Stimulated activated CD8-positive, alpha-beta memory T cell treated with anti-CD3 and anti-CD28 coated beads, Interleukin-15, amount 100 ng/mL, for 24 hours (primary cell): ENCODE data around the gene SPDYC.

ENCODE experiments used
- DNase-seq: peaks from one replicate; pipeline ENCODE4 v3.0.0-alpha.2; 2020; ENCODE audit warnings: low read depth

The SPDYC gene

GRCh38 chr11:65206901-65207300, 36.9 kb downstream of the SPDYC start:
- no peak for DNase-seq

GRCh38 chr11:65207918-65208784, 38.1 kb downstream of the SPDYC start:
- DNase-seq: no peak

- no peak for DNase-seq
These were observed 39.0 kb downstream of the SPDYC start for GRCh38 chr11:65208785-65209710.

- no peak for DNase-seq
These were observed 39.8 kb downstream of the SPDYC start for GRCh38 chr11:65209711-65210360.

DNA sequence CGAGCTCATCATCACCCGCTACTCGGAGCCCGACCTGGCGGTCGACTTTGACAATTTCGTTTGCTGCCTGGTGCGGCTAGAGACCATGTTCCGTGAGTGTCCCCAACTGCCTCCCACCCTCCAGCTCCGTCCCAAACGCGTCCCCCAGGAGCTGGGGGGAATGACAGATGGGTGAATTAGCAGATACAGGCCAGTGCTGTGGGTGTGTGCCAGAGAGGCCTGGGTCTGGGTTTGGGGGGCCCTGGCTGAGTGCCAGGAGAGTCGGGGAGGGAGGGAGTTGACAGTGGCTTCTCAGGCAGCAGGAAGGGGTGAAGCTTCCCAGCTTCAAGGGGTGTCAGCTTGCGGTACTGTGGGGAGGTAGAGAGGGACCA, 40.3 kb downstream of the SPDYC start:
- no peak for DNase-seq

DNA sequence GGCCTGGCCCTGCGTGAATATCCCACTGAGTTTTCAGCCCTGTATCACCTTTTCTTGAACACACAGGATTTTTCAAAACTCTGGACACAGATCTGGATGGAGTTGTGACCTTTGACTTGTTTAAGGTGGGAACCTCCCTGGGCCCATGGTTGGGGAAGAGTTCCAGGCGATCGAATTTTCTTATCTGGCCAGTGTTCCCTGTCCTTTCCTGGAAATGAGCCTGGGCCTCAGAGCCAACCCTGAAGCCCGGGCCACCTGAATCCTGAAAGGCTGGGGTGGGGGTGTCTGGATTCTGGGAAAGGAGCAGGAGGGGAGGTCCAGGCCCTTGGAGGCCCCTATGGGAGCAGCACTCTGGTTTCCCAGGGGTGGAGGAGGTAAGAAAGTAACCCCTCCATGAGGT, 40.7 kb downstream of the SPDYC start:
- no peak for DNase-seq

- no peak for DNase-seq
These were observed 41.5 kb downstream of the SPDYC start for GRCh38 chr11:65211293-65212105.

GRCh38 chr11:65212226-65212801, 42.3 kb downstream of the SPDYC start:
- DNase-seq: no peak

DNA sequence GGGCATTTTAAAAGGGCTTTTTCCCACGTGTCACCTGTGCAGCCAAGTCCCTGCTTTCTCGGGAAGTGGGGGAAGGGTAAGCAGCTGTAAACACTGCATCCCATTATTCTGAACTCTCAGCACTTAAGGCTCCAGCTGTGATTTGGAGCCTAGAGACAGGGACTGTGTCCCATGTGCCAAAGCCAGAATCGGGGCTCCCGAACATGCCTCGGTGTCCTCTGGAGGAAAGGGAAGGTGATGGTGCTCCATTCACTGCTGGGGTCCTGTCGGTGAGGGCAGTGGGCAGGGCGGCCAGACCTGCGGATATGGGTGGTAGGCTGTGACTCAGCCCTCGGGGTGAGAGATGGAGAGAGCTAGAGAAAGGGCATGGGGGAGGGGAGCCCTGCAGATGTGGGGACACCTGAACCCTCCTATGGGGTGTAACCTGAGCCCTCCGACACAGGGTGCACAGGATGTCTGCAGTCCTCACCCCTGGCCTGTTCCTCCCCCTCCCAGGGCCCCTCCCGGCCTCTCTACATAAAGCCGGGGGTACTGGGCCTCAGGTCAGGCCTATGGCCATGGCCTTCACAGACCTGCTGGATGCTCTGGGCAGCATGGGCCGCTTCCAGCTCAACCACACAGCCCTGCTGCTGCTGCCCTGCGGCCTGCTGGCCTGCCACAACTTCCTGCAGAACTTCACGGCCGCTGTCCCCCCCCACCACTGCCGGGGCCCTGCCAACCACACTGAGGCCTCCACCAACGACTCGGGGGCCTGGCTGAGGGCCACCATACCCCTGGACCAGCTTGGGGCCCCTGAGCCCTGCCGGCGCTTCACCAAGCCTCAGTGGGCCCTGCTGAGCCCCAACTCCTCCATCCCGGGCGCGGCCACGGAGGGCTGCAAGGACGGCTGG, 43.5 kb downstream of the SPDYC start:
- DNase-seq: no peak

DNA sequence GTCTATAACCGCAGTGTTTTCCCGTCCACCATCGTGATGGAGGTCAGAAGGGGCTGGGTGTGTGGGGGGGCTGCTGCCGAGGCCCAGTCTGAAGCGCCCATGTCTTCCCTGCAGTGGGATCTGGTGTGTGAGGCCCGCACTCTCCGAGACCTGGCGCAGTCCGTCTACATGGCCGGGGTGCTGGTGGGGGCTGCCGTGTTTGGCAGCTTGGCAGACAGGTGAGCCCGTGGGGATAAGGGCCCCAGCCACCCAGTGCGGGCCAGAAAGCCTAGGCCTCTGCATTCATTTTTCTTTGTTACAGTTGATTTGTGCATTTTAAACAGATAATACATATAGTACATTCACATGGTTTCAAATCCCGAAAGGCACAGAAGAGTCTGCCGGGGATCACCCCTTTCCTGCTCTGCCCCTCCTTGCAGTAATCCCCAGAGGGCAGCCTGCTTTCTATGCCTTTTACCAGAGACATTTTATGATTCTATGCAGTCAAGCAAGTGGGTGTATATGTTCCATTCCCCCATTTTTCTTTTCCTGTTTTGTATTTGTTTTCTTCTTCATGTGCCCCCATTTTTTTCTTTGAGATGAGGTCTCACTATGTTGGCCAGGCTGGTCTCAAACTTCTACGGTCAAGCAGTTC, 44.3 kb downstream of the SPDYC start:
- no peak for DNase-seq

GRCh38 chr11:65215441-65216076, 45.5 kb downstream of the SPDYC start:
- no peak for DNase-seq

GRCh38 chr11:65216830-65217229, 46.8 kb downstream of the SPDYC start:
- no peak for DNase-seq

DNA sequence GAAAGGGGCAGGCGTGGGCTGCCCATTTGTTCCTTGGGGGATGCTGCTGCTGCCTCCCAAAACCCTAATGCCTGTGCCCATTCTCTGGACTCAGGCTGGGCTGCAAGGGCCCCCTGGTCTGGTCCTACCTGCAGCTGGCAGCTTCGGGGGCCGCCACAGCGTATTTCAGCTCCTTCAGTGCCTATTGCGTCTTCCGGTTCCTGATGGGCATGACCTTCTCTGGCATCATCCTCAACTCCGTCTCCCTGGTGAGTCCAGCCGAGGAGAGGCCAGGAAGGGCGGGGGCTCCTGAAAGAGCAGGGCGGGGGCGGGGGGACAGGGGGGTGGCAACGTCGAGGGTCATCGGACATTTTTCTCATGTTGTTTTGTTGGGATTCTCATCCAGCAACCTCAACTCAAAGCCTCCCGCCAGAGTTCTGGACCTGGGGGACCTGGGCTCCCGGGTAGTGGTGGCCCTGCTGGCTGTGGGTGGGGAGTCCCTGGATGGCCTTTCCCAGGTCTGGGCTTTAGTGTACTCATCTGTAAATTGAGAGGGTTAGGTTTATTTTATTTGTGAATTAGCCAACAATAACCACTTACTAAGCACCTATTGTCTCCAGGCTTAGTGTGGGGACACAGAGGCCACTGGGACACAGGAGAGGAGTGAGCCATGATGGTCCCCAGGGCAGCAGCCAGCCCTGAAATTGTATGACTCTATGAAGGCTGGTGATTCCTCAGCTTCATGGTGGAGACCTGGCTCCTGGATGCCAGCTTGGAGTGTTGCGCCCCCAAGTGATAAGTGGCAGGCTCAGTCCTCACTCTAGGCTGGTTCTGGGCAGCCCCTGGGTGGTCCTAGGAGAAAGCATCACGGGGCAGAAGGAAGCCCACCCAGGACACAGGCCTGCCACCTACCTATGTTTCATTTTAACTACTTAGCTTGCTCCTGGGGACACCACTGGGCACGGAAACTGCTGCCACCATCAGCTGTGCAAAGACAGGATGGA, 47.7 kb downstream of the SPDYC start:
- DNase-seq: no peak

- DNase-seq: no peak
These were observed 48.4 kb downstream of the SPDYC start for GRCh38 chr11:65218446-65218845.

DNA sequence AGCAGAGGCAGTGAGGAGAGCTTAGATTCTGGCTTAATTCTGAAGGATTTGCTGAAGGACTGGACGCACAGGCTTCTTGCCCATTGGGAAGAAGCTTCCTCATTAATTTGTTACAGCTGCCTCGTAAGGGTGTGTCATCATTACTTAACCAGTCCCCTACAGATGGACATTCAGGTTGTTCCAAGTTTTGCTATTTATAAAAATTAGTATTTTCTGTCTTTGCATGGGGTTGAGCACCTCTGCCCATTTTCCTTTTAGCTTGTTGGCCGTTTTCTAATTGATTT, 49.8 kb downstream of the SPDYC start:
- DNase-seq: no peak

- DNase-seq: no peak
These were observed 51.0 kb downstream of the SPDYC start for GRCh38 chr11:65221026-65221425.
